Esophagus squamous epithelium (tissue), 5 donors: ENCODE data around the gene PTPRT. TPM values are rescaled to one million over a fixed set of nuclear protein-coding genes. Genes with fewer than 3 reads are reported as not detected.

ENCODE experiments used
- DNase-seq: peaks from one replicate; lab custom pipeline; 2025; lab: John Stamatoyannopoulos, UW
- H3K27ac ChIP-seq, 4 donors: fragments of 200-600 bp; sonication (generic); one replicate each; pipeline ENCODE4 v1.5.1; 2016 to 2019; ENCODE audit warnings: mild to moderate bottlenecking in 1 of 4
- H3K27me3 ChIP-seq, 4 donors: fragments of 200-600 bp; sonication (generic); 1 replicate in 3 of 4; 2 replicates in 1 of 4; pipeline versions ENCODE4 v1.5.1 to v1.6.0; 2017 to 2021; ENCODE audit warnings: antibody characterized with exemption in 1 of 4
- H3K36me3 ChIP-seq, 3 donors: fragments of 200-600 bp; sonication (generic); one replicate each; pipeline ENCODE4 v1.5.1; 2016 to 2019
- H3K4me1 ChIP-seq, 3 donors: fragments of 200-600 bp; sonication (generic); one replicate each; pipeline ENCODE4 v1.5.1; 2017 to 2019
- H3K4me3 ChIP-seq, 4 donors: fragments of 200-600 bp; sonication (generic); 1 replicate in 3 of 4; 2 replicates in 1 of 4; pipeline ENCODE4 v1.5.1; 2016 to 2019; ENCODE audit warnings: mild to moderate bottlenecking in 2 of 4, moderate library complexity in 1 of 4
- H3K9me3 ChIP-seq, 3 donors: fragments of 200-600 bp; sonication (generic); one replicate each; pipeline ENCODE4 v1.5.1; 2016 to 2019
- CTCF ChIP-seq, 6 experiments: fragments of 450-650 bp in 4 of 6; fragments of 200-600 bp in 2 of 6; sonication (generic) in 2 of 6; IDR thresholded peaks; one replicate each; pipeline ENCODE4 v1.5.1; 2016 to 2019; ENCODE audit warnings: antibody characterized with exemption in 6 of 6, mild to moderate bottlenecking in 4 of 6, moderate library complexity in 4 of 6
- POLR2A ChIP-seq, 4 donors: fragments of 450-650 bp; IDR thresholded peaks; one replicate each; pipeline ENCODE4 v1.6.1; 2017; ENCODE audit warnings: antibody characterized with exemption in 4 of 4, mild to moderate bottlenecking in 4 of 4, moderate library complexity in 3 of 4
- WGBS, 2 donors: methylation state at CpG; one replicate each; pipeline ENCODE4 v1.1.5; 2018; 5-methylcytosine and 5-hydroxymethylcytosine counted together
- intact Hi-C: fragments of 100-400 bp; cut with DNase I; formaldehyde crosslinking; loops from one replicate; pipeline ENCODE4 v1.15.0; 2022
- total RNA-seq, 4 donors: library from RNA; depleted of rRNA; stranded (reverse); fragments of >200 nt; gene quantifications; one replicate each; pipeline ENCODE4 v1.1.0, GENCODE V29; 2016
- donor health status: DM: yes; HTN: yes; CAD: no.

Gene PTPRT
- total RNA-seq, 4 donors from 2014 or later, result under 0.01 to 0.06 TPM; not detected in 2

DNA sequence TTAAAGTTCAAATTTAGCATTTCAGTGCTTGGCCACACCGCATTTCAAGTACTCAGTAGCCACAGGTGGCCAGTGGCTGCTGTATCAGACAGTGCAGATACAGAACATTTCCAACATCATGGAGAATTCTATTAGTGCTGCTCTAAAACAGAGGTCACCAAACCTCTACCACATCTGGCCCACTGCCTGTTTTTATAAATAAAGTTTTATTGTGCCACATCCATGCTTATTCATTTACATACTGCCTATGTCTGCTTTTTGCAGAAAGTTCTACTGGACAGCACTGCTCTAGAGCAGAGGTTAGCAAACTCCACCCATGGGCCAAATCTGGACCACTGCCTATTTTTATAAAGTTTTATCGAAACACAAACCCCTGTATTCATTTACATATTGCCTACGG is 3.7 kb upstream of the PTPRT start:
- intact Hi-C loops, result loop anchor here (10.0 kb wide), 1 partner anchor 1309 kb away; no protein-coding TSS in a partner anchor
- 69 to 74% methylated on average over 3 of the region's 3 CpGs for WGBS, 2 donors
- TF ChIP-seq POLR2A (IDR thresholded peaks at IDR 0.05) (no peak), CTCF (IDR thresholded peaks at IDR 0.05) (no peak)

DNA sequence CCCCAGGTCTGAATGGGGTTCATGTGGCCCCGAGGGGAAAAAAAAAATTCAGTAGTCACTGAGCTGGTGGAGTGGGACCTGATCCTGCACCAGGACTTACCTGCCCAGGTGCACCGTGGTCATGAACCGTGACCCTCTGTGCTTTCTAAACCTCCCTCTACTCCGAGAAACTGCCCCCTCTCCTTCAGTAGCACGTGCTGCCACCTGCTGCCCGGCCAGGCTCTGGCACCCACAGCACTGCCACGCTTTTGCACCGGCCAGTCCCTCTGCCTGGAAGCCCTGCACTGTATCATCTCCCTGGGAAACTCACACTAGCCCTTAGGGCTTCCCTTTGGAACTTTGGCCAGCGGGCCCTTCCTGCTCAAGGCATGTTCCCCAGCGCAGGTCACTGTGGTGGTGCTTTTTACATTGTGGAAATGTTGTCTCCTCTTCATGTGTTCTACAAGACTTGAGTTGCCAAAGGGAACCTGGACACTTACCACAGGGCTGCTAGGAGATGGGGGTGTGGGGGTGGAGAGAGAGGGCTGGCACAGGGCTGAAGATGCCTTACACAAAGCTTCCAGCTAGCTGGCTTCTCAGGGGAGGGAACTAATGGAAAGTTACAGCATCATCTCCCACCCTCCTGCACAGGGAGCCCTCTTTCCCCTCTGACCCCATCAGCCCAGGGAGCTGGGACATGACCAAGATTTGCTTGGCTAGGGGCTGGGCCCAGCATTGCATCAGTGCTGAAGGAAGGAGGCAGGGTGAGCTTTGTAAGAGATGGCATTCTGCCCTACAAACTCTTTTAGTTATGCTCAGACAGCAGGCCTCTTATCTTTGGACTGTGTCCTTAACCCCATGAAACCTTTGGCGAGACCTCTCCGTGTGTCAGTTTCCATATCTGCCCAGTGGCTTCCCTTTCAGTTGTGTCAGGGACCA is 2.5 kb upstream of the PTPRT start:
- Histone ChIP-seq H3K36me3 (no peaks in the 10 kb centered on the region), H3K27ac (no peak overlapping the region), H3K4me3 (no peak overlapping the region), H3K9me3 (no peaks in the 10 kb centered on the region), H3K27me3 (peaks cover 0 to 74% (median 10%) of the 10 kb centered on the region in 4 donors), H3K4me1 (peaks cover 7 to 25% (median 9%) of the 10 kb centered on the region in 3 donors)
- TF ChIP-seq CTCF (IDR thresholded peaks at IDR 0.05), result peak in 3 of 6 experiments; percentile 9 to 50 (median 31)
- no peak for TF ChIP-seq POLR2A (IDR thresholded peaks at IDR 0.05)
- intact Hi-C loops, result loop anchor here (10.0 kb wide), 1 partner anchor 1307 kb away; no protein-coding TSS in a partner anchor
- DNase-seq, result no peak
- 27 to 43% methylated on average over 6 to 7 of the region's 12 CpGs for WGBS, 2 donors

More for the DNA sequence above, 3.7 kb upstream of the PTPRT start:
- Histone ChIP-seq H3K36me3 (no peaks in the 10 kb centered on the region), H3K27ac (no peak overlapping the region), H3K4me3 (no peak overlapping the region), H3K27me3 (peaks cover 0 to 64% (median 8%) of the 10 kb centered on the region in 4 donors), H3K9me3 (no peaks in the 10 kb centered on the region), H3K4me1 (peaks cover 3 to 15% (median 9%) of the 10 kb centered on the region in 3 donors)
- DNase-seq, result no peak

GRCh38 chr20:43191143-43191542 is 1.4 kb upstream of the PTPRT start:
- no peaks in the 10 kb centered on the region for H3K36me3 ChIP-seq
- intact Hi-C loops, result loop anchor here (10.0 kb wide), 1 partner anchor 1306 kb away; no protein-coding TSS in a partner anchor
- 47% methylated on average over 2 of the region's 5 CpGs; no CpG with 5 or more reads in 1 of the 2 donors for WGBS, 2 donors
- no peaks in the 10 kb centered on the region for H3K9me3 ChIP-seq
- H3K27me3 ChIP-seq, result peaks cover 0 to 80% (median 10%) of the 10 kb centered on the region in 4 donors
- no peak overlapping the region for H3K4me3 ChIP-seq
- H3K27ac ChIP-seq, result no peak overlapping the region
- H3K4me1 ChIP-seq, result peaks cover 7 to 25% (median 9%) of the 10 kb centered on the region in 3 donors
- TF ChIP-seq CTCF (IDR thresholded peaks at IDR 0.05) (no peak), POLR2A (IDR thresholded peaks at IDR 0.05) (no peak)
- DNase-seq, result no peak

DNA sequence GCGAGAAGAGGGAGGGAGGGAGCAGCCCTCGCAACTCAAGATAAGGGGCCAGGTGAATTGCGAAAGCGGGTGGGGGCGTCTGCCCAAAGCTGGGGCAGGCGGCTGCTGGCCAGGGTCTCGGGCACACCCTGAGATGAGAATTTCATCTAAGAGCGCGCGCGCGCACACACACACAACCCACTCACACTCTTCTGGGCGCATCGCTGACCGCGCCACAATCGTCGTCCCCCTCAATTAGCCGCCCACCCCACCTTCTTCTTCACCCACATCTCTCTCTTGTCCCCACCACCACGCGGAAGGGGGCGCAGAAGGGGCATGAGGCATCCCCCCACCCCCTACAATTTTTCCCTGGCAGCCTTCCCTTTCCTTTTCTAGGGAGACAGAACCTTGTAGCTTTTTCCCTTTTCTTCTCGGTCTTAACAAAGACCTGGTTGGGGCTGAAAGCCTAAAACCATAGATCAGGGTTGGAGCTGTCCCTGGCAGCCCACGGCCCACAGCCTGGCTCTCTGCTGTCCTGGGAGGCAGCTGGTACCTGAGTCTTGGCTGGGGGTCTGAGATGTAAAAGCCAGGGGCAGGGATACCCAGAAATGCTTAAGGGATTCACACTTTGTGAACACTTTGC is 737 bp upstream of the PTPRT start:
- no peaks in the 10 kb centered on the region for H3K9me3 ChIP-seq
- H3K4me1 ChIP-seq, result peaks cover 7 to 25% (median 9%) of the 10 kb centered on the region in 3 donors
- intact Hi-C loops, result loop anchor here (10.0 kb wide), 1 partner anchor 1306 kb away; no protein-coding TSS in a partner anchor
- no peak overlapping the region for H3K27ac ChIP-seq
- H3K4me3 ChIP-seq, result peak overlapping the region in 1 of 4 donors; percentile 21
- no peak for DNase-seq
- WGBS, 2 donors, result 12 to 13% methylated on average over 16 to 21 of the region's 24 CpGs
- peaks cover 0 to 87% (median 10%) of the 10 kb centered on the region in 4 donors for H3K27me3 ChIP-seq
- no peak for TF ChIP-seq POLR2A (IDR thresholded peaks at IDR 0.05)
- TF ChIP-seq CTCF (IDR thresholded peaks at IDR 0.05), result no peak
- no peaks in the 10 kb centered on the region for H3K36me3 ChIP-seq
